Esophagus squamous epithelium (tissue), 5 donors: Measurements from ENCODE around the gene TAF4B. TPM values are rescaled to one million over a fixed set of nuclear protein-coding genes. Genes with fewer than 3 reads are reported as not detected.

ENCODE experiments used
- DNase-seq: peaks from one replicate; lab custom pipeline; 2025; lab: John Stamatoyannopoulos, UW
- H3K27ac ChIP-seq, 4 donors: fragments of 200-600 bp; sonication (generic); one replicate each; pipeline ENCODE4 v1.5.1; 2016 to 2019; ENCODE audit warnings: mild to moderate bottlenecking in 1 of 4
- H3K27me3 ChIP-seq, 4 donors: fragments of 200-600 bp; sonication (generic); 1 replicate in 3 of 4; 2 replicates in 1 of 4; pipeline versions ENCODE4 v1.5.1 to v1.6.0; 2017 to 2021; ENCODE audit warnings: antibody characterized with exemption in 1 of 4
- H3K36me3 ChIP-seq, 3 donors: fragments of 200-600 bp; sonication (generic); one replicate each; pipeline ENCODE4 v1.5.1; 2016 to 2019
- H3K4me1 ChIP-seq, 3 donors: fragments of 200-600 bp; sonication (generic); one replicate each; pipeline ENCODE4 v1.5.1; 2017 to 2019
- H3K4me3 ChIP-seq, 4 donors: fragments of 200-600 bp; sonication (generic); 1 replicate in 3 of 4; 2 replicates in 1 of 4; pipeline ENCODE4 v1.5.1; 2016 to 2019; ENCODE audit warnings: mild to moderate bottlenecking in 2 of 4, moderate library complexity in 1 of 4
- H3K9me3 ChIP-seq, 3 donors: fragments of 200-600 bp; sonication (generic); one replicate each; pipeline ENCODE4 v1.5.1; 2016 to 2019
- CTCF ChIP-seq, 6 experiments: fragments of 450-650 bp in 4 of 6; fragments of 200-600 bp in 2 of 6; sonication (generic) in 2 of 6; IDR thresholded peaks; one replicate each; pipeline ENCODE4 v1.5.1; 2016 to 2019; ENCODE audit warnings: antibody characterized with exemption in 6 of 6, mild to moderate bottlenecking in 4 of 6, moderate library complexity in 4 of 6
- POLR2A ChIP-seq, 4 donors: fragments of 450-650 bp; IDR thresholded peaks; one replicate each; pipeline ENCODE4 v1.6.1; 2017; ENCODE audit warnings: antibody characterized with exemption in 4 of 4, mild to moderate bottlenecking in 4 of 4, moderate library complexity in 3 of 4
- WGBS, 2 donors: methylation state at CpG; one replicate each; pipeline ENCODE4 v1.1.5; 2018; 5-methylcytosine and 5-hydroxymethylcytosine counted together
- intact Hi-C: fragments of 100-400 bp; cut with DNase I; formaldehyde crosslinking; loops from one replicate; pipeline ENCODE4 v1.15.0; 2022
- total RNA-seq, 4 donors: library from RNA; depleted of rRNA; stranded (reverse); fragments of >200 nt; gene quantifications; one replicate each; pipeline ENCODE4 v1.1.0, GENCODE V29; 2016
- donor health status: DM: yes; HTN: yes; CAD: no.

TAF4B gene
- total RNA-seq, 4 donors from 2014 or later, result 5.9 to 20.2 (median 7.0) TPM

- no peak for DNase-seq
- H3K9me3 ChIP-seq, result no peaks in the 10 kb centered on the region
- H3K4me1 ChIP-seq, result peaks cover 0 to 33% (median 8%) of the 10 kb centered on the region in 3 donors
- WGBS, 2 donors, result 39 to 49% methylated on average over 14 to 15 of the region's 16 CpGs
- H3K36me3 ChIP-seq, result no peaks in the 10 kb centered on the region
- no peaks in the 10 kb centered on the region for H3K27me3 ChIP-seq
- H3K27ac ChIP-seq, result peak overlapping the region; percentile 56 to 73 (median 61)
- no peak overlapping the region for H3K4me3 ChIP-seq
- intact Hi-C loops, result loop anchor here (10.0 kb wide), 1 partner anchor 247 kb away; no protein-coding TSS in a partner anchor
- TF ChIP-seq CTCF (IDR thresholded peaks at IDR 0.05) (no peak), POLR2A (IDR thresholded peaks at IDR 0.05) (no peak)
Observed at GRCh38 chr18:26407736-26408601, 181.7 kb downstream of the TAF4B start.

GRCh38 chr18:26409091-26409490 lies 182.8 kb downstream of the TAF4B start:
- H3K27ac ChIP-seq, result peak overlapping the region in 3 of 4 donors; percentile 9 to 63 (median 59)
- H3K27me3 ChIP-seq, result no peaks in the 10 kb centered on the region
- 60 to 66% methylated on average over 4 of the region's 4 CpGs for WGBS, 2 donors

GRCh38 chr18:26414901-26415440 lies 188.7 kb downstream of the TAF4B start:
- H3K4me1 ChIP-seq, result no peaks in the 10 kb centered on the region
- intact Hi-C loops, result no loop called here
- no peaks in the 10 kb centered on the region for H3K9me3 ChIP-seq
- 59 to 60% methylated on average over 4 of the region's 4 CpGs for WGBS, 2 donors
- no peak for DNase-seq
- TF ChIP-seq POLR2A (IDR thresholded peaks at IDR 0.05), result no peak
- TF ChIP-seq CTCF (IDR thresholded peaks at IDR 0.05), result no peak
- no peak overlapping the region for H3K27ac ChIP-seq
- no peaks in the 10 kb centered on the region for H3K27me3 ChIP-seq
- H3K36me3 ChIP-seq, result no peaks in the 10 kb centered on the region
- H3K4me3 ChIP-seq, result no peak overlapping the region

More at GRCh38 chr18:26409091-26409490, 182.8 kb downstream of the TAF4B start:
- intact Hi-C loops, result loop anchor here (10.0 kb wide), 1 partner anchor 246 kb away; no protein-coding TSS in a partner anchor
- no peak overlapping the region for H3K4me3 ChIP-seq
- DNase-seq, result no peak
- peaks cover 0 to 33% (median 8%) of the 10 kb centered on the region in 3 donors for H3K4me1 ChIP-seq
- no peak for TF ChIP-seq CTCF (IDR thresholded peaks at IDR 0.05)
- no peak for TF ChIP-seq POLR2A (IDR thresholded peaks at IDR 0.05)
- no peaks in the 10 kb centered on the region for H3K9me3 ChIP-seq
- no peaks in the 10 kb centered on the region for H3K36me3 ChIP-seq

- H3K9me3 ChIP-seq, result no peaks in the 10 kb centered on the region
- no peak overlapping the region for H3K4me3 ChIP-seq
- TF ChIP-seq CTCF (IDR thresholded peaks at IDR 0.05) (no peak), POLR2A (IDR thresholded peaks at IDR 0.05) (no peak)
- no peak for DNase-seq
- H3K27ac ChIP-seq, result no peak overlapping the region
- intact Hi-C loops, result no loop called here
- H3K36me3 ChIP-seq, result no peaks in the 10 kb centered on the region
- H3K4me1 ChIP-seq, result no peaks in the 10 kb centered on the region
- no peaks in the 10 kb centered on the region for H3K27me3 ChIP-seq
- 76 to 84% methylated on average over 7 of the region's 7 CpGs for WGBS, 2 donors
Observed at GRCh38 chr18:26415631-26416030, 189.4 kb downstream of the TAF4B start.

GRCh38 chr18:26416652-26417150 lies 190.5 kb downstream of the TAF4B start:
- H3K9me3 ChIP-seq, result no peaks in the 10 kb centered on the region
- no peak for TF ChIP-seq CTCF (IDR thresholded peaks at IDR 0.05)
- no peak for TF ChIP-seq POLR2A (IDR thresholded peaks at IDR 0.05)
- no peak for DNase-seq
- H3K27ac ChIP-seq, result no peak overlapping the region
- H3K4me1 ChIP-seq, result no peaks in the 10 kb centered on the region
- no peaks in the 10 kb centered on the region for H3K27me3 ChIP-seq
- H3K36me3 ChIP-seq, result no peaks in the 10 kb centered on the region
- intact Hi-C loops, result no loop called here
- H3K4me3 ChIP-seq, result no peak overlapping the region
- 83 to 88% methylated on average over 8 of the region's 8 CpGs for WGBS, 2 donors
